ENCODE data around the gene ERC2. TPM values are rescaled to one million over a fixed set of nuclear protein-coding genes. Genes with fewer than 3 reads are reported as not detected.

Gene ERC2
- total RNA-seq, 1 donor from 2014 or later = 0.11 TPM

- DNase-seq (ENCODE audit: low spot score in 2 of 2) = no peak
- no peaks in the 10 kb centered on the region for H3K4me1 ChIP-seq
- no peak for TF ChIP-seq CTCF (IDR thresholded peaks at IDR 0.05)
- no peaks in the 10 kb centered on the region for H3K36me3 ChIP-seq
- H3K27ac ChIP-seq = no peak overlapping the region
- H3K9me3 ChIP-seq = no peaks in the 10 kb centered on the region
- no peaks in the 10 kb centered on the region for H3K27me3 ChIP-seq
- intact Hi-C loops (cut with DNase I) = no loop called here
- no peak overlapping the region for H3K4me3 ChIP-seq
Measured at GRCh38 chr3:56291244-56291680, 177.0 kb downstream of the ERC2 start.

- no peak for TF ChIP-seq CTCF (IDR thresholded peaks at IDR 0.05)
- H3K4me1 ChIP-seq = no peaks in the 10 kb centered on the region
- H3K36me3 ChIP-seq = no peaks in the 10 kb centered on the region
- intact Hi-C loops (cut with DNase I) = no loop called here
- no peak overlapping the region for H3K4me3 ChIP-seq
- no peak overlapping the region for H3K27ac ChIP-seq
- no peaks in the 10 kb centered on the region for H3K27me3 ChIP-seq
- H3K9me3 ChIP-seq = no peaks in the 10 kb centered on the region
- no peak for DNase-seq (ENCODE audit: low spot score in 2 of 2)
Measured at GRCh38 chr3:56290374-56290773, 177.9 kb downstream of the ERC2 start.

GRCh38 chr3:56288258-56288657 is 180.0 kb downstream of the ERC2 start:
- no peak overlapping the region for H3K4me3 ChIP-seq
- H3K27ac ChIP-seq = no peak overlapping the region
- H3K27me3 ChIP-seq = no peaks in the 10 kb centered on the region
- DNase-seq (ENCODE audit: low spot score in 2 of 2) = no peak
- H3K36me3 ChIP-seq = no peaks in the 10 kb centered on the region
- no peak for TF ChIP-seq CTCF (IDR thresholded peaks at IDR 0.05)
- H3K9me3 ChIP-seq = no peaks in the 10 kb centered on the region
- H3K4me1 ChIP-seq = no peaks in the 10 kb centered on the region
- intact Hi-C loops (cut with DNase I) = no loop called here

GRCh38 chr3:56282341-56282740 is 185.9 kb downstream of the ERC2 start:
- H3K36me3 ChIP-seq = no peaks in the 10 kb centered on the region
- H3K9me3 ChIP-seq = no peaks in the 10 kb centered on the region
- H3K27me3 ChIP-seq = no peaks in the 10 kb centered on the region
- intact Hi-C loops (cut with DNase I) = no loop called here
- no peaks in the 10 kb centered on the region for H3K4me1 ChIP-seq
- DNase-seq (ENCODE audit: low spot score in 2 of 2) = no peak
- H3K4me3 ChIP-seq = no peak overlapping the region
- H3K27ac ChIP-seq = no peak overlapping the region
- TF ChIP-seq CTCF (IDR thresholded peaks at IDR 0.05) = no peak

- Histone ChIP-seq H3K4me1 (no peaks in the 10 kb centered on the region), H3K9me3 (no peaks in the 10 kb centered on the region), H3K27me3 (no peaks in the 10 kb centered on the region), H3K4me3 (no peak overlapping the region), H3K36me3 (no peaks in the 10 kb centered on the region), H3K27ac (no peak overlapping the region)
- no peak for DNase-seq (ENCODE audit: low spot score in 2 of 2)
- TF ChIP-seq CTCF (IDR thresholded peaks at IDR 0.05) = no peak
- intact Hi-C loops (cut with DNase I) = no loop called here
Measured at GRCh38 chr3:56277236-56277635, 191.0 kb downstream of the ERC2 start.

- Histone ChIP-seq H3K27ac (no peak overlapping the region), H3K9me3 (no peaks in the 10 kb centered on the region), H3K27me3 (no peaks in the 10 kb centered on the region), H3K36me3 (no peaks in the 10 kb centered on the region), H3K4me1 (no peaks in the 10 kb centered on the region), H3K4me3 (no peak overlapping the region)
- no peak for DNase-seq (ENCODE audit: low spot score in 2 of 2)
- intact Hi-C loops (cut with DNase I) = no loop called here
- TF ChIP-seq CTCF (IDR thresholded peaks at IDR 0.05) = no peak
Measured at GRCh38 chr3:56275120-56275519, 193.1 kb downstream of the ERC2 start.
